ENCODE data around the gene RAD51B. TPM values are rescaled to one million over a fixed set of nuclear protein-coding genes. Genes with fewer than 3 reads are reported as not detected.
"Not testable (repeated sequence)": the region's sequence is repeated elsewhere in the genome, so short reads cannot be mapped to it uniquely, and the experiment has no call there.

RAD51B gene
- total RNA-seq, 1 donor from 2014 or later, result 3.8 TPM

DNA sequence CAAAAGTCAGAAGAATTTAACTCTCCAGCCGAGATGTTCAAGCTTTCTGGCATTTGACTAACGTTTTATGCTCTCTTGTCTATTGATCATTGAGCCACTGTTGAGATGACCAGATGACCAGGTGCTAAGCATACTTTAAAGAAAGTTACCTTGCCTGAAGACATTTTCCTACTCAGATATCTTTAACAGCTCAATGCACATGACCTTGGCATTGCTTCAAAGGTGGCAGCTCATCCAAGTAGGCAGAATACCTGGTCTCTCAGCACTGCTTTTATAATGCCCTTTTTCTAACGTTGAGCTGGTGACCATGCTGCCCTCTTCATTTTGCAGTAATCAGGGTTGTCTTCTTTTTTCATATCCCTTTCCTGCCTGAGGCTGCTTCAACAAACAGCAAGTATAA is 358.1 kb downstream of the RAD51B start:
- intact Hi-C loops (cut with DNase I), result no loop called here
- DNase-seq (ENCODE audit: low spot score), result no peak

- no peak for DNase-seq (ENCODE audit: low spot score)
- intact Hi-C loops (cut with DNase I), result no loop called here
Observed at GRCh38 chr14:68178282-68178681, 358.7 kb downstream of the RAD51B start.

DNA sequence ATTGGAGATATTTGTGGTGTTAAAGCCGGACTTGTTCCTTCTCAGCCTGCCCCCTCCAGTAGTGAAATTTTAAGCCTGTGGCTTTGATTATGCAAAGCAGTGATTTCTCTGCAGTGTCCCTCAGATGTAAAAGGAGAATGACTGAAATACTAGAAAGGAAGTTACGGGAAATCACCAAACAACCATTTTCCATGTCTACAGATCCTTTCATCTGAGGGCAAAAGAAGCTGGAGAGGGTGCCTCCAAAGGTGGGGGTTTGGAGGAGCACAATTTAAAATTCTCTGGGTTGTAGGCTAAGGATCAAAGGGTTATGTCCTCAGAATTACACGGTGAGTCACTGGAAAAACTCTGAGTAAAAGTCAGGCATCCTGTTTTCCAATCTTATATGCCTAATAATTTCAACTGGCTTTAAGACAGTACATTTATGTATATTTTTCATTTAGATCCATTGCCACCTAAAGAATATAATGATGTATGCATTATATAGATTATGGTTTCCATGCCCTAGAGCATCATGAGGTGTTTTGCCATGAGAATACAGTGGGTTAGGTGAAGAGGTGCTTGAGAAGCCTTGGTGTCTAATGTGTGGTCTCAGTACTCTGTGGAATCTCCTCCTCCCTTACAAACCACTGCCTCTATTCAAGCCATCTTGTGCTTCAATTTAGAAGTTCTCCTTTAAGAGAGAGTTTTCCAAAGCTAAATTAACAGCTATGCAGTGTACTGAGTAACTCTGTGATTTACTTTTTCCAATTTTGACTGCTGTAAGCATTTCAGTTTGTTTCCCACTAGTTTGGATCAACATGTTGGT is 362.1 kb downstream of the RAD51B start:
- intact Hi-C loops (cut with DNase I), result no loop called here
- DNase-seq (ENCODE audit: low spot score), result no peak

- intact Hi-C loops (cut with DNase I), result no loop called here
- no peak for DNase-seq (ENCODE audit: low spot score)
Observed at GRCh38 chr14:68182492-68182891, 362.9 kb downstream of the RAD51B start.

DNA sequence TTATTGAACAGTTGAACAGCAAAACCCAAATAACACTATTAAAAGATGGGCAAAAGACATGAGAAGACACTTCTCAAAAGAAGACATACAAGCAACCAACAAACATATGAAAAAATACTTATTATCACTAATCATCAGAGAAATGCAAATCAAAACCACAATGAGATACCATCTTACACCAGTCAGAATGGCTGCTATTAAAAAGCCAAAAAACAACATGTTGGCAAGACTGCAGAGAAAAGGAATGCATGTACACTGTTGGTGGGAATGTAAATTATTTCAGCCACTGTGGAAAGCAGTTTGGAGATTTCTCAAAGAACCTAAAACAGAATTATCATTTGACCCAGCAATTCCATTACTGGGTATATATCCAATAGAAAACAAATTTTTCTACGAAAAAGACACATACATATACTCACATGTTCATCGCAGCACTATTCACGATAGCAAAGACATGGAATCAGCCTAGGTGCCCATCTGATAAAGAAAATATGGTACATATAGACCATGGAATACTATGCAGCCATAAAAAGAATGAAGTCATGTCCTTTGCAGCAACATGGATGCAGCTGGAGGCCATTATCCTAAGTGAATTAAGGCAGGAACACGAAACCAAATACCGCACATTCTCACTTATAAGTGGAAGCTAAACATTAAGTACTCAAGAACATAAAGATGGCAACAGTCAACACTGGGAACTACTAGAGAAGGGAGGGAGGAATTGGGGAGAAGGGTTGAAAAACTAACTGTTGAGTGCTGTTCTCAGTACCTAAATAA is 367.1 kb downstream of the RAD51B start:
- DNase-seq (ENCODE audit: low spot score); intact Hi-C loops (cut with DNase I): not testable (repeated sequence)

- intact Hi-C loops (cut with DNase I), result no loop called here
Observed at GRCh38 chr14:68188174-68188573, 368.6 kb downstream of the RAD51B start.

GRCh38 chr14:68190032-68190431 is 370.5 kb downstream of the RAD51B start:
- DNase-seq (ENCODE audit: low spot score), result no peak
- intact Hi-C loops (cut with DNase I), result no loop called here

More at GRCh38 chr14:68188174-68188573, 368.6 kb downstream of the RAD51B start:
- no peak for DNase-seq (ENCODE audit: low spot score)

- intact Hi-C loops (cut with DNase I), result no loop called here
Observed at GRCh38 chr14:68191567-68192321, 372.2 kb downstream of the RAD51B start.

DNA sequence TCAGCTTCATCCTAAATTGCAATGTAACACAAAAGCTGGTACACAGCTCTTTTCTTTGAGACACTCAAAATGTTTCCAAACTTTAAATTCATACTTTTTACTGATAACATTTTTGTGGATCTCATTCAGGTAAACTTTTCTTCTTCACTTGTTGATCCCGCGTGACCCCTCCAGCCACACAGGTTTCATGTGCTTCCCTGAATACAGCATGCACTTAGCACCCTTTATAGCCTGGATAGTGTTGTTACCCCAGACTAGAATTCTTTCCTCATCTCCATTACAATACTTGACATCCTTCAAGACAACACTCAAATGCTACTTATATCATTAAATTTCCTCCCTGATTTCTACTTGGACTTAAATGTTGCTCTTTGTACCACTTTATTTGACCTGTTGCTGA is 373.4 kb downstream of the RAD51B start:
- intact Hi-C loops (cut with DNase I), result no loop called here
- no peak for DNase-seq (ENCODE audit: low spot score)

More at GRCh38 chr14:68191567-68192321, 372.2 kb downstream of the RAD51B start:
- no peak for DNase-seq (ENCODE audit: low spot score)

DNA sequence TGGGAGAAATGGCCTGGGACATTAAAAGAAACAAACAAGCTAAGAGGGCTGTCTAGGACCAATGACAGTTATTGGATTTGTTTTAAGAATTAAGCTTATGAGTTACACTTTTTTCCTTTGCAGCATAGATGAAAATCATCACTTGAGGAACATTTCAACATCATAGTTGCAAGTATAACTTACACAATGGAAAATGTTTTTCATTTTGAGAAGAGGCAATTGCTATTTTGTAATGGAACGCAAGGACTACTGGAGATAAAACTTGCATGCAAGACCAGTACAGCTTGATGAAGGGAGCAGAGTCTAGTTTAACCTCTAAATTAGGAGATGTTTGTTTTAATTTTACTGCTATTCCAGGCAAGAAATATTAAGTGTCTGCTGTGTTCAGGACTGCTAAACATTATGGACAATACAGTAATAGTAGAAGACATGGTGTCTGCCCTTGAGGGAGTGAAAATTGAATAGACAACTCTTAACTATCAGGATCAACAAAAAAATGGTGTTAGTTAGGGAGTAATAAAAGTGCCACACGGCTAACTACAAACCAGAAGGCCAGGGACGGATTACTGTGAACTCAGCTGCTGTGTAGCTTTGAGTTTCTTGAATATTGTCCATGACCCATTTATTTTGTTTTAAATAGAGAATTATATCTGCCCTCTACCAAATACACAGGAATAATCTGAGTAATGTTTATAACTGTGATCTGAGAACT is 374.5 kb downstream of the RAD51B start:
- intact Hi-C loops (cut with DNase I), result no loop called here
- DNase-seq (ENCODE audit: low spot score), result no peak

GRCh38 chr14:68195126-68195525 is 375.5 kb downstream of the RAD51B start:
- DNase-seq (ENCODE audit: low spot score), result no peak
- intact Hi-C loops (cut with DNase I), result loop anchor here (5.0 kb wide), 1 partner anchor 48 kb away; no protein-coding TSS in a partner anchor

DNA sequence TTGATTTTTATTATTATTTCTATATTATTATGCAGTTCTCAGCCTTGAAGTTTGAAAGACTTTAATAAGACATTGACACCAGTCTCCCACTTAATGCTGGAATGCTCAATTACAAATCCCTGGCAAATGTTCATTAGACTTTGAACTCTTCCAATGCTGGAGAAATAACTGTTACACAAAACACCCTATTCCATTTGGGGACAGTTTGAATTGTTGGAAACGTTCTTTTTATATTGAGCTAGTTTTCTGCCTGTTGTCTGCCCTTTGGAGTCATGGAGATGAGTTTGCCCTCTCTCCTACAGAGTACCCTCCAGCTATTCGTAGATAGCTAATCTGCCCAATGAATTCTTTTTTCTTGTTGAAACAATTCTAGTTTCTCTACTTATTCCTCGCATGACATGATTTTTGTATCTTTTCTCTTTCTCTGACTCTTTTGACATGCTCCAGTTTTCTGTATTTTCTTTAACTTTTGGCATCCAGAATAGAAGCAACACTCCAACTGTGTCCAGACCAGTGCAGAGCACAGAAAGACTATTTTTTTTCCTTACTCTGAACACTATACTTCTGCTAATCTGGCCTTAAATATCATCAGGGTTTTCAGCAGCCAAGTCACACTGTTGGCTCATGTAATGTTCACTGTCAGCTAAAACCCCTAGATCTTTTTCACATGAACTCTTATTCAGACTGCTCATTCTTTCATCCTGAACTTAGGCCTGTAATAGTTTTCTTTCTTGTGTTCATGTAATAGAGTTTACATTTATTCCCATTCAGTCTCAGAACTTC is 379.3 kb downstream of the RAD51B start:
- intact Hi-C loops (cut with DNase I), result loop anchor here (5.0 kb wide), 1 partner anchor 52 kb away; no protein-coding TSS in a partner anchor
- DNase-seq (ENCODE audit: low spot score), result no peak

DNA sequence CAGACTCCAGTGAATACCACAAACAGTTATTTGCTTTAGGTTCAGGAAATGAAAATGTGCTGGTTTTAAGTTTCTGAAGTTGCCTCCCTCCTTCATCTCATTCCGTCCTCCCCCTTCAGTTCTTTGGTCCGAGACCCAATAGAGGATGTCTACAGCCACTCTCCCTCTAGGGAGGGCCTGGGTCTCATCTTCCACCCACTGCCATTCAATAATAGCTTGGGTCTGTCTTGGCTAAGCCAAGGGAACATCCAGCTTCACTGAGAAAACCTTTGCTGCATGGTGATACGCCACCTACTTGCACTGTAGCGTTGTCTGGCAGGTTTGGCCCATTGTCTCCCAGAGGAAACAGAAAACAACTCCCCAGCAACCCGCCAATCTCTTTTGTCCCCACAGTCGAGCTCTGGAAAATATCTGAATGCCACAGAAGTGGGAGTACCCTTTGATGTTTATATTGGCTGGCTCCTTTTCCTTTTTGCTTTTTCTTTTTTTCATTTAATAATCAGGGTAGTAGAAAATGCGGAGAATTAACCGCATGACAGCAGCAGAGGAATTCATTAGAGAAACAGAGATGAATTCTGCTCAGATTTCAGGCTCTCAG is 380.1 kb downstream of the RAD51B start:
- intact Hi-C loops (cut with DNase I), result loop anchor here (5.0 kb wide), 1 partner anchor 52 kb away; no protein-coding TSS in a partner anchor
- no peak for DNase-seq (ENCODE audit: low spot score)

DNA sequence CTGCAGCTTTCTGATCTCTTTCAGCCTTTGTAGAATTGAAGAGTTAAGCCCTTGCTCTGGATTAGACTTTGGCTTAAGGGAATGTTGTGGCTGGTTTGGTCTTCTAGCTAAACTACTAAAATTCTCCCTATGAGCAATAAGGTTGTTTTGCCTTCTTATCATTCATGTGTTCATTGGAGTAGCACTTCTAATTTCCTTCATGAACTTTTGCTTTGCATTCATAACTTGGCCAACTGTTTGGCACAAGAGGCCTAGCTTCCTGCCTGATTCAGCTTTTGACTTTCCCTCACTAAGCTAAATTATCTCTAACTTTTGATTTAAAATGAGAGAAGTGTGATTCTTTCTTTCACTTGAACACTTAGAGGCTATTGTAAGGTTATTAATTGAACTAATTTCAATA is 384.3 kb downstream of the RAD51B start:
- no peak for DNase-seq (ENCODE audit: low spot score)
- intact Hi-C loops (cut with DNase I), result no loop called here

DNA sequence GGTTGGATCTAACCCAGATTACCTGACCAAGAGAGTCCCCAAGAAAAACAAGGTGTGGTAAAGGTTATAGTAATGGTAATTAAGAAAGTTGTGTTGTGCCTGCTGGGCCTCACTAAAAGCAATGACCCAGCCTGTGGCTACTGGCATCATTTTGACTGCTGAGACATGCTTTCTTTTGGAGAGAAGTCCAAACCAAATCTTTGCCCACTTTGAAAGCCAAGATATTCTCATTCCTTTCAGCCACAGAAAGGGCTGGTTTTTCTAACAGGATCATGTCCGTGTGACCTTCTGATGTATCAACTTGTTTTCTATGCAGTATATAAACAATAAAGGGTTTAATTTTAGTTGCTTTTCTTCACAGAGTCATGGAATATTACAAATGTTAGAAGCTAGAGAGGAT is 388.6 kb downstream of the RAD51B start:
- intact Hi-C loops (cut with DNase I), result no loop called here

DNA sequence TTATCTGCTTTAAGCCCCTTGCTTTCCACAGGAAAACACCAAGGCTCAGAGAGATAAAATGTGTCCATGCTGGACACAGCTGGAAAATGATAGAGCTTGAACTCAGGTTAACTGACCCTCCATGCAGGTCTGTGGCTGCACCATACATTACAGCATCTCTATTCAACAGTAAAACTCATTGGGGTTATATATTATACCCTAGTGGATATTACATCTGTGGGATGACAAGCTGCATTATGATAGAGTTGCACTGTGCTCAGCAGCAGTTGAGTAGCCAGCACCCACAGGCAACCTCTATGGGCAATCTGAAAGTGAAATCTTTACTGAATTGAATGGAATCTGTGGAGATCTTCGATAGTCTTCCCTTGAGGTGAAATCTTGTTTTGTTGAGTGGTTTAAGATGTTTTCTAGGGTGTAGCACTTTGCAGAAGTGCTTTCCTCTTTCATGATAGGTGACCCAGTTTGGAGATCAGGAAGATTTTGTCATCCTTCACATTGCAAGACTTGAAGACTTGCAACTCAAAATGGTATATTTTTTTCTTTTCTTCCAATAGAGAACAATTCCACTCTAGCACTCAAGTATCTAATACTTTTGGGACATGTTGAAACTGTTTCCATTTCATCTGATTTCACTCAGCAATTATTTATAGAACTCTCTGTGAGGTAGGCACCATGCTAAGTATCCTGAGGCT is 389.2 kb downstream of the RAD51B start:
- DNase-seq (ENCODE audit: low spot score), result no peak
- intact Hi-C loops (cut with DNase I), result no loop called here

More for the DNA sequence above, 388.6 kb downstream of the RAD51B start:
- DNase-seq (ENCODE audit: low spot score), result no peak

GRCh38 chr14:68210729-68211299 is 391.2 kb downstream of the RAD51B start:
- intact Hi-C loops (cut with DNase I), result no loop called here

More at GRCh38 chr14:68210729-68211299, 391.2 kb downstream of the RAD51B start:
- no peak for DNase-seq (ENCODE audit: low spot score)
